K562 (cell line): Measurements from ENCODE around the gene EPHA4. TPM values are rescaled to one million over a fixed set of nuclear protein-coding genes. Genes with fewer than 3 reads are reported as not detected.

Source experiments
- ATAC-seq: fragments of 200-7000 bp; cut with Tn5 transposase; 3 replicates; pipeline ENCODE4 v1.9.1; 2020; ENCODE audit warnings: moderate library complexity
- BruUV-seq: library from RNA; stranded (reverse); fragments of 400-500 nt; replicated peaks from 2 replicates; lab custom pipeline; 2021; lab: Mats Ljungman, UMichigan
- CTCF ChIA-PET: fragments of 300-600 bp; formaldehyde crosslinking; extraction: SDS; loops from one replicate; lab custom pipeline; 2021; ENCODE audit warnings: low intra/inter-chr PET ratio; lab: Yijun Ruan, JAX
- POLR2A ChIA-PET: fragments of 300-600, 350-650 bp; sonication (Branson Sonifier 250); formaldehyde crosslinking; extraction: SDS; loops from one replicate; lab custom pipeline; 2021; ENCODE audit warnings: antibody characterized with exemption, inconsistent platforms; lab: Yijun Ruan, JAX
- DNase-seq, 4 experiments: peaks; one replicate each; pipeline versions ENCODE4 v3.0.0 to v3.0.0-alpha.2; 2011 to 2018; ENCODE audit warnings: low spot score in 3 of 4, mixed read lengths in 3 of 4; ENCODE audit errors: extremely low read depth in 1 of 4
- FAIRE-seq: peaks from 2 replicates; lab custom pipeline; 2011; peaks lifted over from hg19 to GRCh38; lab: Jason Lieb, UNC
- H2AFZ ChIP-seq: 2 replicates; pipeline ENCODE4 v1.6.0; 2011; ENCODE audit warnings: low read depth, low read length, control low read depth, inconsistent platforms
- H3K27ac ChIP-seq: fragments of 200-600 bp; 3 replicates; pipeline ENCODE4 v1.8.0; 2011; ENCODE audit warnings: low read depth, mild to moderate bottlenecking, control low read depth, inconsistent platforms, low read length, moderate library complexity, mixed read lengths; ENCODE audit errors: extremely low read depth
- H3K27me3 ChIP-seq, 2 experiments: fragments of 300-600 bp in 1 of 2; 2 replicates in 1 of 2; 3 replicates in 1 of 2; pipeline versions ENCODE4 v1.6.0 to v1.8.0; 2011; ENCODE audit warnings: inconsistent platforms in 2 of 2, low read length in 2 of 2, mild to moderate bottlenecking in 1 of 2, mixed read lengths in 1 of 2, moderate library complexity in 1 of 2; ENCODE audit not compliant: control insufficient read depth in 2 of 2, insufficient read depth in 2 of 2
- H3K36me3 ChIP-seq: fragments of 300-600 bp; 3 replicates; pipeline ENCODE4 v1.8.0; 2011; ENCODE audit warnings: mild to moderate bottlenecking, low read length, inconsistent platforms; ENCODE audit not compliant: control insufficient read depth, insufficient read depth
- H3K4me1 ChIP-seq, 2 experiments: fragments of 200-600 bp in 1 of 2; replicated peaks in 1 of 2; 2 replicates in 1 of 2; 3 replicates in 1 of 2; pipeline versions ENCODE4 v1.5.1 to v1.8.0; 2011; ENCODE audit warnings: inconsistent platforms in 2 of 2, low read length in 2 of 2, mild to moderate bottlenecking in 1 of 2, mixed read lengths in 1 of 2, moderate library complexity in 1 of 2; ENCODE audit not compliant: control insufficient read depth in 2 of 2, insufficient read depth in 2 of 2
- H3K4me2 ChIP-seq: 2 replicates; pipeline ENCODE4 v1.6.1; 2011; ENCODE audit warnings: low read length, control low read depth, inconsistent platforms, mixed read lengths; ENCODE audit not compliant: insufficient read depth
- H3K4me3 ChIP-seq: fragments of 200-600 bp; sonication (generic), shearing (Covaris generic); 2 replicates; pipeline ENCODE4 v1.5.1; 2016; ENCODE audit warnings: control low read depth, inconsistent platforms
- H3K79me2 ChIP-seq: fragments of 200-600 bp; 3 replicates; pipeline ENCODE4 v1.8.0; 2011; ENCODE audit warnings: low read length, inconsistent platforms; ENCODE audit not compliant: control insufficient read depth, insufficient read depth
- H3K9ac ChIP-seq, 2 experiments: 2 replicates each; pipeline versions ENCODE4 v1.6.0 to v1.6.1; 2011; ENCODE audit warnings: low read depth in 2 of 2, low read length in 2 of 2, control low read depth in 1 of 2, inconsistent platforms in 1 of 2, mild to moderate bottlenecking in 1 of 2, mixed read lengths in 1 of 2; ENCODE audit not compliant: insufficient read depth in 1 of 2
- H3K9me1 ChIP-seq: one replicate; pipeline ENCODE4 v1.6.0; 2011; ENCODE audit warnings: inconsistent platforms, mild to moderate bottlenecking, low read length, moderate library complexity; ENCODE audit not compliant: control insufficient read depth, insufficient read depth
- H3K9me3 ChIP-seq: replicated peaks from 2 replicates; pipeline ENCODE4 v1.5.1; 2011; ENCODE audit warnings: low read depth, low read length, inconsistent platforms; ENCODE audit not compliant: control insufficient read depth, insufficient read depth
- H4K20me1 ChIP-seq: replicated peaks from 2 replicates; pipeline ENCODE4 v1.6.1; 2011; ENCODE audit warnings: low read length, inconsistent platforms, mixed read lengths; ENCODE audit not compliant: control insufficient read depth, insufficient read depth
- MAZ ChIP-seq, 2 experiments: fragments of 450-650 bp in 1 of 2; sonication (generic) in 1 of 2; formaldehyde crosslinking; IDR thresholded peaks in 1 of 2; conservative IDR thresholded peaks in 1 of 2; 2 replicates each; pipeline versions ENCODE4 v1.4.0 to v1.5.0; 2020; ENCODE audit warnings: mild to moderate bottlenecking in 1 of 2, missing genetic modification reagents in 1 of 2
- MEF2D ChIP-seq: conservative IDR thresholded peaks from 2 replicates; pipeline ENCODE4 v1.6.1; 2016; ENCODE audit warnings: low read depth, missing genetic modification characterization, missing compliant biosample characterization
- OTX1 ChIP-seq: fragments of 450-650 bp; formaldehyde crosslinking; IDR thresholded peaks from 2 replicates; pipeline ENCODE4 v1.4.0; 2022; ENCODE audit warnings: mild to moderate bottlenecking
- PRPF4 ChIP-seq: fragments of 200-400 bp; formaldehyde crosslinking; IDR thresholded peaks from one replicate; pipeline ENCODE4 v1.6.1; 2017; ENCODE audit warnings: low read length, low read depth, mild to moderate bottlenecking; ENCODE audit not compliant: insufficient read depth, poor library complexity, severe bottlenecking
- SMC3 ChIP-seq: conservative IDR thresholded peaks from 2 replicates; pipeline ENCODE4 v1.6.1; 2011; ENCODE audit warnings: low read depth, low read length, improper control_type of control experiment; ENCODE audit not compliant: insufficient read depth
- STAT5A ChIP-seq: IDR thresholded peaks from 2 replicates; pipeline ENCODE4 v1.6.1; 2012; ENCODE audit warnings: low read length, inconsistent platforms, borderline replicate concordance
- TARDBP ChIP-seq: fragments of 450-650 bp; IDR thresholded peaks from 2 replicates; pipeline ENCODE4 v1.6.1; 2016
- TCF7L2 ChIP-seq: fragments of 150-350 bp; IDR thresholded peaks from 2 replicates; pipeline ENCODE4 v1.6.1; 2016; ENCODE audit warnings: low read depth, mild to moderate bottlenecking, low read length, moderate library complexity
- THRAP3 ChIP-seq: fragments of 450-650 bp; IDR thresholded peaks from 2 replicates; pipeline ENCODE4 v1.6.1; 2016; ENCODE audit warnings: mild to moderate bottlenecking, inconsistent platforms, borderline replicate concordance
- ZNF12 ChIP-seq: sonication (generic); formaldehyde crosslinking; IDR thresholded peaks from 2 replicates; pipeline ENCODE4 v1.4.0; 2020; ENCODE audit warnings: mild to moderate bottlenecking, missing genetic modification reagents
- WGBS: fragments of 100-300 bp; shearing (Covaris generic); methylation state at CpG from one replicate; pipeline ENCODE4 v1.1.6; 2016; ENCODE audit warnings: low coverage, mixed read lengths; ENCODE audit not compliant: insufficient coverage; ENCODE audit errors: missing lambda C conversion rate; 5-methylcytosine and 5-hydroxymethylcytosine counted together
- in situ Hi-C: fragments of 300-500 bp; cut with MboI; formaldehyde crosslinking; loops from 4 replicates; pipeline ENCODE4 v1.15.0; 2018; ENCODE audit warnings: inconsistent platforms, mixed read lengths
- intact Hi-C: fragments of 100-400 bp; cut with micrococcal nuclease; formaldehyde crosslinking; loops from 2 replicates; pipeline ENCODE4 v1.14.2; 2022
- polyA plus RNA-seq, 8 experiments: library from polyadenylated mRNA; depleted of rRNA in 4 of 8; stranded (reverse) in 5 of 8; unstranded in 3 of 8; fragments of >200 nt; fragmentation: Nextera tagmentation in 2 of 8; fragmentation: Illumina TruSeq in 1 of 8; extraction: Ambion mirVana in 2 of 8; extraction: Trizol in 1 of 8; gene quantifications; 2 replicates each; pipeline versions ENCODE4 v1.2.1 to v1.2.3, GENCODE V29; 2011 to 2014; ENCODE audit warnings: inconsistent platforms in 1 of 8, missing spikeins in 1 of 8
- total RNA-seq, 7 experiments: library from RNA; depleted of rRNA in 6 of 7; stranded (reverse); fragments of >200 nt in 6 of 7; fragmentation: Illumina TruSeq in 2 of 7; extraction: Trizol in 2 of 7; gene quantifications; 2 replicates each; pipeline versions ENCODE4 v1.2.1 to v1.2.3, GENCODE V29; 2011 to 2021; ENCODE audit warnings: low replicate concordance in 1 of 7
- TF ChIP-seq, protein P1 (sequence below), 2 experiments: fragments of 450-650 bp in 1 of 2; sonication (generic) in 1 of 2; formaldehyde crosslinking in 1 of 2; IDR thresholded peaks; 2 replicates each; pipeline versions ENCODE4 v1.7.1 to v1.9.0; 2016 to 2022; ENCODE audit warnings: inconsistent platforms in 1 of 2, mild to moderate bottlenecking in 1 of 2, missing genetic modification reagents in 1 of 2
- TF ChIP-seq, protein P2 (sequence below): fragments of 450-650 bp; formaldehyde crosslinking; IDR thresholded peaks from 2 replicates; pipeline ENCODE4 v1.4.0; 2020; ENCODE audit warnings: mild to moderate bottlenecking, moderate library complexity

Gene EPHA4
- total and polyA plus RNA-seq, 9 of the 15 experiments (the other 6 are each of a cell fraction or from before 2014, with no cell fraction given) = 0.07 to 0.09 (median 0.07) TPM; not detected in 6

DNA sequence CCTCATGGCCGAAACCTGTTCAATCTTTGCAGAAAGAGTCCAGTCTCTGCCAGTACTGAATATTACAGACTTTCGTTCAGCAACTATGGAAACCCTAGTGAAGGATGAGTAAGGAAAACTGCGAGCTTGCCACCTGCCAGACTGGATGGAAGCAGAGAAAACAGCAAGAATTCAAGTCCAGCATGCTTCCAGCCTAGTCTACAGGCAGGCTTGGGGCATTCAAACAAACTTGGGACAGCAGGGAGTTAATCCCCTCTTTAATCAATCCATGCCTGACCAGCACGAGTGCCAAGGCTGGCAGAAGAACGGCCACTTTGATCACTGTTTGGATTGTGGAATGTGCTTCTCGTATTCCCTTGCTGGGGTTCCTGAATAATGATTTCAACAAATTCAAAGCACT, 145.2 kb downstream of the EPHA4 start:
- no peak overlapping the region for H2AFZ ChIP-seq
- in situ Hi-C loops (no loop called here), intact Hi-C loops (no loop called here)
- BruUV-seq = no TSS peak
- WGBS = 3% methylated on average over 5 of the region's 6 CpGs
- H3K27ac ChIP-seq = no peak overlapping the region
- no peak overlapping the region for H3K9ac ChIP-seq
- no peak overlapping the region for H3K4me2 ChIP-seq
- ATAC-seq = no peak
- no peak for DNase-seq
- H3K9me3 ChIP-seq = no peaks in the 10 kb centered on the region
- H3K27me3 ChIP-seq = no peaks in the 10 kb centered on the region
- no peaks in the 10 kb centered on the region for H3K79me2 ChIP-seq
- FAIRE-seq = no peak
- H3K4me1 ChIP-seq = no peaks in the 10 kb centered on the region
- CTCF ChIA-PET = no interaction called here
- H3K4me3 ChIP-seq = no peak overlapping the region
- H3K9me1 ChIP-seq = no peaks in the 10 kb centered on the region
- POLR2A ChIA-PET = no interaction called here
- no peaks in the 10 kb centered on the region for H4K20me1 ChIP-seq
- no peaks in the 10 kb centered on the region for H3K36me3 ChIP-seq
- TF ChIP-seq OTX1 (no peak), MEF2D (tag) (no peak), SMC3 (no peak), STAT5A (no peak), ZNF12 (CRISPR knock-in tag) (no peak), TARDBP (no peak), THRAP3 (no peak), TCF7L2 (no peak), PRPF4 (no peak), MAZ (CRISPR knock-in tag; conservative IDR thresholded peaks at IDR 0.05 in 1 of 2, IDR thresholded peaks at IDR 0.05 in 1 of 2) (no peak)
- TF ChIP-seq, protein P1, sequence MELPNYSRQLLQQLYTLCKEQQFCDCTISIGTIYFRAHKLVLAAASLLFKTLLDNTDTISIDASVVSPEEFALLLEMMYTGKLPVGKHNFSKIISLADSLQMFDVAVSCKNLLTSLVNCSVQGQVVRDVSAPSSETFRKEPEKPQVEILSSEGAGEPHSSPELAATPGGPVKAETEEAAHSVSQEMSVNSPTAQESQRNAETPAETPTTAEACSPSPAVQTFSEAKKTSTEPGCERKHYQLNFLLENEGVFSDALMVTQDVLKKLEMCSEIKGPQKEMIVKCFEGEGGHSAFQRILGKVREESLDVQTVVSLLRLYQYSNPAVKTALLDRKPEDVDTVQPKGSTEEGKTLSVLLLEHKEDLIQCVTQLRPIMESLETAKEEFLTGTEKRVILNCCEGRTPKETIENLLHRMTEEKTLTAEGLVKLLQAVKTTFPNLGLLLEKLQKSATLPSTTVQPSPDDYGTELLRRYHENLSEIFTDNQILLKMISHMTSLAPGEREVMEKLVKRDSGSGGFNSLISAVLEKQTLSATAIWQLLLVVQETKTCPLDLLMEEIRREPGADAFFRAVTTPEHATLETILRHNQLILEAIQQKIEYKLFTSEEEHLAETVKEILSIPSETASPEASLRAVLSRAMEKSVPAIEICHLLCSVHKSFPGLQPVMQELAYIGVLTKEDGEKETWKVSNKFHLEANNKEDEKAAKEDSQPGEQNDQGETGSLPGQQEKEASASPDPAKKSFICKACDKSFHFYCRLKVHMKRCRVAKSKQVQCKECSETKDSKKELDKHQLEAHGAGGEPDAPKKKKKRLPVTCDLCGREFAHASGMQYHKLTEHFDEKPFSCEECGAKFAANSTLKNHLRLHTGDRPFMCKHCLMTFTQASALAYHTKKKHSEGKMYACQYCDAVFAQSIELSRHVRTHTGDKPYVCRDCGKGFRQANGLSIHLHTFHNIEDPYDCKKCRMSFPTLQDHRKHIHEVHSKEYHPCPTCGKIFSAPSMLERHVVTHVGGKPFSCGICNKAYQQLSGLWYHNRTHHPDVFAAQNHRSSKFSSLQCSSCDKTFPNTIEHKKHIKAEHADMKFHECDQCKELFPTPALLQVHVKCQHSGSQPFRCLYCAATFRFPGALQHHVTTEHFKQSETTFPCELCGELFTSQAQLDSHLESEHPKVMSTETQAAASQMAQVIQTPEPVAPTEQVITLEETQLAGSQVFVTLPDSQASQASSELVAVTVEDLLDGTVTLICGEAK (IDR thresholded peaks at IDR 0.05) = no peak
- TF ChIP-seq, protein P1 (CRISPR knock-in tag; IDR thresholded peaks at IDR 0.05) = no peak
- TF ChIP-seq, protein P2, sequence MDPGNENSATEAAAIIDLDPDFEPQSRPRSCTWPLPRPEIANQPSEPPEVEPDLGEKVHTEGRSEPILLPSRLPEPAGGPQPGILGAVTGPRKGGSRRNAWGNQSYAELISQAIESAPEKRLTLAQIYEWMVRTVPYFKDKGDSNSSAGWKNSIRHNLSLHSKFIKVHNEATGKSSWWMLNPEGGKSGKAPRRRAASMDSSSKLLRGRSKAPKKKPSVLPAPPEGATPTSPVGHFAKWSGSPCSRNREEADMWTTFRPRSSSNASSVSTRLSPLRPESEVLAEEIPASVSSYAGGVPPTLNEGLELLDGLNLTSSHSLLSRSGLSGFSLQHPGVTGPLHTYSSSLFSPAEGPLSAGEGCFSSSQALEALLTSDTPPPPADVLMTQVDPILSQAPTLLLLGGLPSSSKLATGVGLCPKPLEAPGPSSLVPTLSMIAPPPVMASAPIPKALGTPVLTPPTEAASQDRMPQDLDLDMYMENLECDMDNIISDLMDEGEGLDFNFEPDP = no peak
